Choroid plexus epithelial cell (primary cell): ENCODE measurements around the gene POLD3.

Source experiments
- DNase-seq: peaks from one replicate; pipeline ENCODE4 v3.0.0-alpha.2; 2010; ENCODE audit warnings: low read depth
- H3K4me3 ChIP-seq: 2 replicates; pipeline ENCODE4 v1.5.1; 2011; ENCODE audit warnings: low read depth, mild to moderate bottlenecking, control low read depth, low read length, moderate library complexity
- TF ChIP-seq, protein P1 (sequence below): conservative IDR thresholded peaks from 2 replicates; pipeline ENCODE4 v1.5.1; 2011; ENCODE audit warnings: low read depth, mild to moderate bottlenecking, control low read depth, inconsistent platforms, low read length, moderate library complexity

Gene POLD3

DNA sequence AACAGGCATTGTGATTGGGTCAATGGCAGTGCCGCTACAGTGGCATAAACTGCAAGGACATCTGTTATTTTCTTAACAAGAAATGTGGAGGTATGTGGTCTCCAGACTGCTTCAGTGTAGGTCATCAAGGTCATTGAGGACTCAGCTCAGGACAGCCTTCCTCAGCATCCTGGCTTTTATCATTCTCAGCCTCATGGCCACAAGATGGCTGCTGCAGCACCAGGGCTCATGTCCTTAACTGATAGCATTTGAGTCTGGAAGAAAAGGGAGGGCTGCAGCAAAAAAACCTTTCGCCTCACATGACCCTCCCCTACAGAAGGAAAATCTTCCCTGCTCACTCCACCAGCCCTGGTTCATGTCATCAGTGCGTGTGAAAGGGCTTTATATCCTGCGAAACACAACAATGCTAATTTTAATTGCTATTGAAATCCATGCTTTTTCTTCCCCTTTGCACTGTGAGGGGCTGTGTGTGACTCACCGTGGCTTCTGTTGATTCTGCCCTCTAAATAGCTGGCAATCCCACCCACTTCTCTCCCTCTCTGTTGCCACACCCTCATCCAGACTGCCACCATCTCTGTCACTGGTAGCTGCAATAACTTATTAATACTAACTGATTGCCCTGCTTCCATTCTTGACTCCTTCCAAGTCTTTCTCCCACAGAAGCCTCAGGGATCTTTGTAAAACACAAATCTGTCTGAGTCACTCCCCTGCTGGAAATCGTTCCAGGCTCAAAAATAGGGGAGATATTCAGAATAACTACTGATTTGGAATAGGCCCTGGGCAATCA lies 95.0 kb downstream of the POLD3 start:
- H3K4me3 ChIP-seq = no peak overlapping the region
- no peak for DNase-seq
- TF ChIP-seq, protein P1, sequence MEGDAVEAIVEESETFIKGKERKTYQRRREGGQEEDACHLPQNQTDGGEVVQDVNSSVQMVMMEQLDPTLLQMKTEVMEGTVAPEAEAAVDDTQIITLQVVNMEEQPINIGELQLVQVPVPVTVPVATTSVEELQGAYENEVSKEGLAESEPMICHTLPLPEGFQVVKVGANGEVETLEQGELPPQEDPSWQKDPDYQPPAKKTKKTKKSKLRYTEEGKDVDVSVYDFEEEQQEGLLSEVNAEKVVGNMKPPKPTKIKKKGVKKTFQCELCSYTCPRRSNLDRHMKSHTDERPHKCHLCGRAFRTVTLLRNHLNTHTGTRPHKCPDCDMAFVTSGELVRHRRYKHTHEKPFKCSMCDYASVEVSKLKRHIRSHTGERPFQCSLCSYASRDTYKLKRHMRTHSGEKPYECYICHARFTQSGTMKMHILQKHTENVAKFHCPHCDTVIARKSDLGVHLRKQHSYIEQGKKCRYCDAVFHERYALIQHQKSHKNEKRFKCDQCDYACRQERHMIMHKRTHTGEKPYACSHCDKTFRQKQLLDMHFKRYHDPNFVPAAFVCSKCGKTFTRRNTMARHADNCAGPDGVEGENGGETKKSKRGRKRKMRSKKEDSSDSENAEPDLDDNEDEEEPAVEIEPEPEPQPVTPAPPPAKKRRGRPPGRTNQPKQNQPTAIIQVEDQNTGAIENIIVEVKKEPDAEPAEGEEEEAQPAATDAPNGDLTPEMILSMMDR = no peak

DNA sequence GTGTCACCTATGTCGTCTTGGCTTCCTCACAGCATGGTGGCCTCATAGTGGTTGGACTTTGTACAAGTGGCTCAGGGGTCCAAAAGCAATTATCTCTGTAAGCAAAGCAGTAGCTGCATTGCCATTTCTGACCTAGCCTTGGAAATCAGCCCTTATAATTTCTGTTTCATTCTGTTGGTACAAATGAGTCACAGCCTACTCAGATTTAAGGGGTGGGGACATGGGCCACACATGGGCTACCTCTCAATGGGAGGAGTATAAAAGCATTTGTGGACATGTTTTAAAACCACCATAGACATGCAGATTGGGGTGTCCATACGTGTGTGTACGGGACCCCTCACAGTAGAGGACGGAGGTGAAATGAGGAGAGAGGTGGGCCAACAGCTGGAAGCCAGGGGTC lies 97.3 kb downstream of the POLD3 start:
- TF ChIP-seq, protein P1 = no peak
- H3K4me3 ChIP-seq = no peak overlapping the region
- peak; percentile 65 for DNase-seq

DNA sequence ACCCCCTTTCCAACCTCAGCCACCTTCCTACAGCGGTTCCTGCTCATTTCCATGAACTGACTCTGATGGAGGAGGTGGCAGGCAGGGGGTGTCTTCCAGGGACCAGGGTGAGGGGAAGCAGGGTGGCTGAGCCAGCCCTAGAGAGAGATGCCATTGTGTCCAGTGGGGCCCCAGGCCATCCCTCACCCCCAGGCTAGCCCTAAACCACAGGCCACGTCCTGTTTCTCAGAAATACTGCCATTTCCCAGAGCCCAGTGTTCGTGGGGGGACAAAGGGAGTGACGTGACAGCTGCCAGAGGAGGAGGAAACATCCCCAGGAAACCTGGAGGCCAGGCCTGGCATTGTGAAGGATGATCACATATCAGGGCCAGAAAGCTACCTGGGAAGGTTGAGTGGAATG lies 99.4 kb downstream of the POLD3 start:
- TF ChIP-seq, protein P1 = no peak
- no peak overlapping the region for H3K4me3 ChIP-seq
- DNase-seq = no peak
